ENCODE data around the gene CAMKK2.

CAMKK2 gene

DNA sequence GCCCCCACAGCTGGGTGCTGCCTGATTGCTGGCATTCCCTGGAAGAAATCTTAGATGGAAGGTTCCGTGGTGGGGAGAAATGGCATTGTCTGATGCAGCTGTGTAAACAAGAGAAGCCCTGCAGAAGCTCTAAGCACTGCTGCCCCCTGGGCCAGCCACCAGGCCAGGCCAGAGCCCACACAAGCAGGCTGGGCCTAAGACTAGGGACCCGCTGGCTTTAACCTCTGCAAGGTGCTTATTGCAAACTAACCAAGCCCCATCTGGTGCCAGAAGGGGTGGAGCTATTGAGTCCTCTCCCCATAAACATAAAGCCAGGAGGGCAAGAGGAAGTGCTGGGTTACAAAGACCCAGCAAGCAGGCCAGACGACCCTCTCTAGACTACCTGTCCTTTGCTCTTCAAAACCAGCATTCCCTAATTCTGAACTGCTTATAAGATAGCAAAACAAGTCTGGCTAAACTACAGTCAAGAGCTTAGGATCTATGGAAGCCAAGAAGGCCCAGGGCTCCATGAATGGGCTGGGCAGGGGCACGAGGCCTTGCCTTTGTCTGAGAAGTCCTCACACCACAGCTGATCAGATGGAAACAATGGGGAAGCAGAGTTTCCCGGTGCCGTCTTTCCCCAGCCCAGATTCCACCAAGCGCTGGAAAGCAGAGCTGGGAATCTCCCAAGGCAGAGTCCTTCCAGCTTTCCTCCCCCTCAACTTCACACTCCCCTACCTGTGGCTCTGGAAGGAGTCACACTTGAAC is 57.7 kb downstream of the CAMKK2 start:
- ChIA-PET CTCF (interaction anchor here (0.5 kb wide), 1 partner anchor 120 kb away, joined by 3 read pairs; no protein-coding TSS in a partner anchor), POLR2A (interaction anchor here (0.8 to 1.5 kb wide), 2 partner anchors 12 to 658 kb away, joined by 3 to 4 read pairs; partner anchors contain the start of gene POP5)
- DNase-seq (ENCODE audit: extremely low spot score): no peak
- TF ChIP-seq BHLHE40 (IDR thresholded peaks at IDR 0.05; ENCODE audit: borderline replicate concordance): no peak
- no peak for TF ChIP-seq TARDBP (IDR thresholded peaks at IDR 0.05)
- no peak for TF ChIP-seq FOXM1 (IDR thresholded peaks at IDR 0.05; ENCODE audit: borderline replicate concordance)

DNA sequence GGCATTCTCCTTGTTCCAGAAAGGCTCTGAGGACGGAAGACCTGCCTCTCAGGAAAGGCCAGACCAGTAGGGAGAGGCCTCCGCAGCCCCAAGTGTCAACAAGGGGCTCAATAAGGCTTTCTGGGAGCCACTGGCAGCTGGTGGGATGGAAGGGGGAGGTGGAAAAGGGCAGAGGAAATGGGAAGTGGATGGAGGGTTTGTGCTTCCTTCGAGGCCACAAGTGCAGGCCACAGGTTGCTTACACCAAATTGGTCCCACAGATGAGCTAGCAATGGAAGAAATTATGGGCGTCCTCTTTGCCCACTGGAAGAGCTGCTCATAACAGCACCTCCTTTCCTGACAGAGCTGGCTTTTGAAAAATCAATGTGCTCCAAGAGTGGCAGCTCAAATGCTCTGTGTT is 58.4 kb downstream of the CAMKK2 start:
- ChIA-PET CTCF (no interaction called here), POLR2A (interaction anchor here (1.5 kb wide), 1 partner anchor 13 kb away, joined by 4 read pairs; no protein-coding TSS in a partner anchor)
- TF ChIP-seq LEF1 (IDR thresholded peaks at IDR 0.05; ENCODE audit: borderline replicate concordance) (no peak), ELF4 (IDR thresholded peaks at IDR 0.05) (no peak), FOXM1 (IDR thresholded peaks at IDR 0.05; ENCODE audit: borderline replicate concordance) (no peak), L3MBTL2 (conservative IDR thresholded peaks at IDR 0.05) (no peak), BHLHE40 (IDR thresholded peaks at IDR 0.05; ENCODE audit: borderline replicate concordance) (no peak), HDGF (IDR thresholded peaks at IDR 0.05; ENCODE audit: borderline replicate concordance) (no peak), CTBP1 (IDR thresholded peaks at IDR 0.05; ENCODE audit: borderline replicate concordance) (no peak), TARDBP (IDR thresholded peaks at IDR 0.05) (no peak), NFRKB (IDR thresholded peaks at IDR 0.05) (no peak), ARNT (IDR thresholded peaks at IDR 0.05) (no peak), FOXK2 (IDR thresholded peaks at IDR 0.05) (no peak), SUZ12 (IDR thresholded peaks at IDR 0.05) (no peak), FOXA1 (IDR thresholded peaks at IDR 0.05) (no peak), ZNF384 (IDR thresholded peaks at IDR 0.05) (no peak), SP1 (IDR thresholded peaks at IDR 0.05) (no peak)
- TF ChIP-seq, protein P1, sequence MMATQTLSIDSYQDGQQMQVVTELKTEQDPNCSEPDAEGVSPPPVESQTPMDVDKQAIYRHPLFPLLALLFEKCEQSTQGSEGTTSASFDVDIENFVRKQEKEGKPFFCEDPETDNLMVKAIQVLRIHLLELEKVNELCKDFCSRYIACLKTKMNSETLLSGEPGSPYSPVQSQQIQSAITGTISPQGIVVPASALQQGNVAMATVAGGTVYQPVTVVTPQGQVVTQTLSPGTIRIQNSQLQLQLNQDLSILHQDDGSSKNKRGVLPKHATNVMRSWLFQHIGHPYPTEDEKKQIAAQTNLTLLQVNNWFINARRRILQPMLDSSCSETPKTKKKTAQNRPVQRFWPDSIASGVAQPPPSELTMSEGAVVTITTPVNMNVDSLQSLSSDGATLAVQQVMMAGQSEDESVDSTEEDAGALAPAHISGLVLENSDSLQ (IDR thresholded peaks at IDR 0.05): no peak
- no peak for DNase-seq (ENCODE audit: extremely low spot score)

DNA sequence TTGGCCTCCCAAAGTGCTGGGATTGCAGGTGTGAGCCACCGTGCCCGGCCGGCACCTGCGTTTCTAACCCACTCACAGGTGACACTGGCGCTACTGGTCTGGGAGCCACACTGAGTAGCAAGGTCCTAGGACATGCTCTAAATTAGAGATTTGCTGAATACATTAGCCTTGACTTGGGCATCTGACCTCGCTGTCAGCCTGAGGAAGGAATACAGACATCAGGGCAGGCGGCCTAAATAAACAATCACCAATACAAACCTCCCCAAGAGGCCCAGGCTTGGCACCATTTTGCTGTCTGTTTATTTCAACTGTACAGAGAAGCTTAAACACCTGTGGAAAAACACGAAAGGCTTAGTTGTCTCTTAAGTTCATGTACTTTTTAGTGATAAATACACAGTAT is 59.1 kb downstream of the CAMKK2 start:
- no peak for DNase-seq (ENCODE audit: extremely low spot score)
- ChIA-PET CTCF (no interaction called here), POLR2A (interaction anchor here (1.5 kb wide), 1 partner anchor 14 kb away, joined by 4 read pairs; no protein-coding TSS in a partner anchor)
- TF ChIP-seq ELF4 (IDR thresholded peaks at IDR 0.05) (no peak), NFRKB (IDR thresholded peaks at IDR 0.05) (no peak), CTBP1 (IDR thresholded peaks at IDR 0.05; ENCODE audit: borderline replicate concordance) (no peak), BHLHE40 (IDR thresholded peaks at IDR 0.05; ENCODE audit: borderline replicate concordance) (no peak), SP1 (IDR thresholded peaks at IDR 0.05) (no peak), FOXK2 (IDR thresholded peaks at IDR 0.05) (no peak), LEF1 (IDR thresholded peaks at IDR 0.05; ENCODE audit: borderline replicate concordance) (no peak), ARNT (IDR thresholded peaks at IDR 0.05) (no peak), HDGF (IDR thresholded peaks at IDR 0.05; ENCODE audit: borderline replicate concordance) (no peak), TARDBP (IDR thresholded peaks at IDR 0.05) (no peak), FOXA1 (IDR thresholded peaks at IDR 0.05) (no peak), L3MBTL2 (conservative IDR thresholded peaks at IDR 0.05) (no peak), SUZ12 (IDR thresholded peaks at IDR 0.05) (no peak), ZNF384 (IDR thresholded peaks at IDR 0.05) (no peak), FOXM1 (IDR thresholded peaks at IDR 0.05; ENCODE audit: borderline replicate concordance) (no peak)
- TF ChIP-seq, protein P1 (IDR thresholded peaks at IDR 0.05): no peak

DNA sequence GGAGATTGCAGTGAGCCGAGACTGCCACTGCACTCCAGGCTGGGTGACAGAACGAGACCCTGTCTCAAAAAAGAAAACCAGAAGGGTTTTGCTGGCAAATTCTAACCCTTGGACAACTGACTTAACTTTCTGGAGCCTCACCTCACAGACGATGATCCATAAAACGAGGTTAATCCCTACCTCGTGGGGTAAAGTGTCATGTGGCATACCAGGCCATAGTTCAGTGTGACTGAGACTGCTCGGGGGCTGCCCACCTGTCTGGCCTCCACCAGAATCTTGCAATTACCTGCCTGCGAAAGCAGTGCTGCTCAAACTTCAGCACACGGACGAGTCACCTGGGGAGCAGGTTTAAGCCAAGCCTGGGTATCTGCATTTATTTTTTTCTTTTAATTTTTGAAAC is 59.7 kb downstream of the CAMKK2 start:
- TF ChIP-seq FOXK2 (IDR thresholded peaks at IDR 0.05) (no peak), SP1 (IDR thresholded peaks at IDR 0.05) (no peak), L3MBTL2 (conservative IDR thresholded peaks at IDR 0.05) (no peak), ZNF384 (IDR thresholded peaks at IDR 0.05) (no peak), ARNT (IDR thresholded peaks at IDR 0.05) (no peak), BHLHE40 (IDR thresholded peaks at IDR 0.05; ENCODE audit: borderline replicate concordance) (no peak), NFRKB (IDR thresholded peaks at IDR 0.05) (no peak), CTBP1 (IDR thresholded peaks at IDR 0.05; ENCODE audit: borderline replicate concordance) (no peak), HDGF (IDR thresholded peaks at IDR 0.05; ENCODE audit: borderline replicate concordance) (no peak), TARDBP (IDR thresholded peaks at IDR 0.05) (no peak), ELF4 (IDR thresholded peaks at IDR 0.05) (no peak), LEF1 (IDR thresholded peaks at IDR 0.05; ENCODE audit: borderline replicate concordance) (no peak), FOXM1 (IDR thresholded peaks at IDR 0.05; ENCODE audit: borderline replicate concordance) (no peak)
- TF ChIP-seq, protein P1 (IDR thresholded peaks at IDR 0.05): no peak
- DNase-seq (ENCODE audit: extremely low spot score): no peak
- CTCF ChIA-PET: no interaction called here
- POLR2A ChIA-PET: no interaction called here

DNA sequence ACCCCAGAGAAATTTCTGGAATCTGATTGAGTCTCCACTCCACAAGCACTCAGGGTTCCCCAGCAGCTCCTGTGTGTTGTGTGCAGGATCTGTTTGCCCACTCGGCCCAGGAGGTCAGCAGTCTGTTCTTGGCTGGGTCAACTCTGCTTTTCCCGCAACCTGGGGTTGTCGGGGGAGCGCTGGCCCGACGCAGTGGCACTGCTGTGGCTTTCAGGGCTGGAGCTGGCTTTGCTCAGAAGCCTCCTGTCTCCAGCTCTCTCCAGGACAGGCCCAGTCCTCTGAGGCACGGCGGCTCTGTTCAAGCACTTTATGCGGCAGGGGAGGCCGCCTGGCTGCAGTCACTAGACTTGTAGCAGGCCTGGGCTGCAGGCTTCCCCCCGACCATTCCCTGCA is 62.9 kb downstream of the CAMKK2 start:
- CTCF ChIA-PET: no interaction called here
- POLR2A ChIA-PET: no interaction called here
- DNase-seq (ENCODE audit: extremely low spot score): no peak
- TF ChIP-seq, protein P1 (IDR thresholded peaks at IDR 0.05): no peak
- TF ChIP-seq ARNT (IDR thresholded peaks at IDR 0.05): no peak
- no peak for TF ChIP-seq SP1 (IDR thresholded peaks at IDR 0.05)
- TF ChIP-seq SUZ12 (IDR thresholded peaks at IDR 0.05): no peak
- TF ChIP-seq HDGF (IDR thresholded peaks at IDR 0.05; ENCODE audit: borderline replicate concordance): no peak
- TF ChIP-seq ZNF384 (IDR thresholded peaks at IDR 0.05): no peak
- TF ChIP-seq FOXM1 (IDR thresholded peaks at IDR 0.05; ENCODE audit: borderline replicate concordance): no peak
- TF ChIP-seq ELF4 (IDR thresholded peaks at IDR 0.05): no peak
- TF ChIP-seq FOXA1 (IDR thresholded peaks at IDR 0.05): no peak
- no peak for TF ChIP-seq TARDBP (IDR thresholded peaks at IDR 0.05)
- TF ChIP-seq CTBP1 (IDR thresholded peaks at IDR 0.05; ENCODE audit: borderline replicate concordance): no peak
- TF ChIP-seq LEF1 (IDR thresholded peaks at IDR 0.05; ENCODE audit: borderline replicate concordance): no peak
- no peak for TF ChIP-seq L3MBTL2 (conservative IDR thresholded peaks at IDR 0.05)
- no peak for TF ChIP-seq NFRKB (IDR thresholded peaks at IDR 0.05)
- no peak for TF ChIP-seq FOXK2 (IDR thresholded peaks at IDR 0.05)

All from HEK293T (cell line).